Esophagus muscularis mucosa (tissue), 3 donors: ENCODE results near the gene PTGFR.

Experiments
- POLR2A ChIP-seq: fragments of 450-650 bp; IDR thresholded peaks from one replicate; pipeline ENCODE4 v1.6.1; 2017; ENCODE audit warnings: antibody characterized with exemption, moderate library complexity, mild to moderate bottlenecking, low read depth
- POLR2AphosphoS5 ChIP-seq, 2 donors: sonication (generic); formaldehyde crosslinking; IDR thresholded peaks; one replicate each; pipeline ENCODE4 v1.6.1; 2017; ENCODE audit warnings: antibody characterized with exemption in 2 of 2
- TF ChIP-seq, protein P1 (sequence below), 3 experiments: fragments of 200-600 bp in 2 of 3; fragments of 450-650 bp in 1 of 3; sonication (generic) in 2 of 3; IDR thresholded peaks; one replicate each; pipeline ENCODE4 v1.5.1; 2017 to 2019; ENCODE audit warnings: antibody characterized with exemption in 3 of 3, mild to moderate bottlenecking in 2 of 3, moderate library complexity in 1 of 3

DNA sequence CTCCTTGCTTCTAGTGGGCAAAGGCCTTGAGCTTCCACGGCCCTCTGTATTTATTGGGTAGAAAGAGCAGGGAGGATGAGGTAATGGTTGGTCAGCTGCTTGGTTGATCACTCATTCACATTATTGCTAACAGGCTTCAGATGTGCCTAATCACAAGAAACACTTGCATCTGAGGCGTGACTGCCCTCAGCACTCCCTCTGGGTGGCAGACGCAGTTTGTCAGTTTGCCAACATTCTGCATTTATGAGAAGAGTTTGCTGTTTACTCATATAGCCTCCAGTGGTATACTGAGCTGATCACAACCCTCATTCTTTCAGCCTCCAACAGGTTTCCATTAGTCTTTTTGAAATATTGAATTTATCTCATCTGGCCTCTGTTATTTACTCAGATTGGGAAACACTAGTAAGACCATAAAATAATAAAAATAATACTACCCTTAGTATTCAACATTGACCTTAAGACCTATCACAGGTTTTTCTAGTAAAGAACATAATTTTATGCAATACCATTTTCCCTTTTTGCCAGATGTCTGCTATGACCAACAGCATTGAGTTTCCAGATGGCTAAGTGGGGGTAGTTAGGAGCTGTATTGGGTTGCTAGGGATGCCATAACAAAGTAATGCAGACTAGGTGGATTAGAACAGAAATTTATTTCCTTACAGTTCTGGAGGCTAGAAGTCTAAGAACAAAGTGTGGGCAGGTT, 53.3 kb downstream of the PTGFR start:
- TF ChIP-seq POLR2A (no peak), POLR2AphosphoS5 (IDR thresholded peaks at IDR 0.05) (no peak)
- TF ChIP-seq, protein P1, sequence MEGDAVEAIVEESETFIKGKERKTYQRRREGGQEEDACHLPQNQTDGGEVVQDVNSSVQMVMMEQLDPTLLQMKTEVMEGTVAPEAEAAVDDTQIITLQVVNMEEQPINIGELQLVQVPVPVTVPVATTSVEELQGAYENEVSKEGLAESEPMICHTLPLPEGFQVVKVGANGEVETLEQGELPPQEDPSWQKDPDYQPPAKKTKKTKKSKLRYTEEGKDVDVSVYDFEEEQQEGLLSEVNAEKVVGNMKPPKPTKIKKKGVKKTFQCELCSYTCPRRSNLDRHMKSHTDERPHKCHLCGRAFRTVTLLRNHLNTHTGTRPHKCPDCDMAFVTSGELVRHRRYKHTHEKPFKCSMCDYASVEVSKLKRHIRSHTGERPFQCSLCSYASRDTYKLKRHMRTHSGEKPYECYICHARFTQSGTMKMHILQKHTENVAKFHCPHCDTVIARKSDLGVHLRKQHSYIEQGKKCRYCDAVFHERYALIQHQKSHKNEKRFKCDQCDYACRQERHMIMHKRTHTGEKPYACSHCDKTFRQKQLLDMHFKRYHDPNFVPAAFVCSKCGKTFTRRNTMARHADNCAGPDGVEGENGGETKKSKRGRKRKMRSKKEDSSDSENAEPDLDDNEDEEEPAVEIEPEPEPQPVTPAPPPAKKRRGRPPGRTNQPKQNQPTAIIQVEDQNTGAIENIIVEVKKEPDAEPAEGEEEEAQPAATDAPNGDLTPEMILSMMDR (IDR thresholded peaks at IDR 0.05), result no peak
